Activated naive CD4-positive, alpha-beta T cell treated with anti-CD3 and anti-CD28 coated beads for 36 hours (primary cell): ENCODE measurements around the gene ADAR. TPM values are rescaled to one million over a fixed set of nuclear protein-coding genes. Genes with fewer than 3 reads are reported as not detected.

Source experiments
- CTCF ChIA-PET: fragments of 350-600 bp; sonication (Branson Sonifier 250); formaldehyde crosslinking; loops from one replicate; lab custom pipeline; 2021; ENCODE audit warnings: antibody characterized with exemption; lab: Charles Lee
- DNase-seq: peaks from one replicate; pipeline ENCODE4 v3.0.0-alpha.2; 2020
- H3K27ac Mint-ChIP-seq: one replicate; pipeline ENCODE4 v1.8.0; 2021; ENCODE audit warnings: mild to moderate bottlenecking, mixed read lengths
- H3K27me3 Mint-ChIP-seq: one replicate; pipeline ENCODE4 v1.8.0; 2021; ENCODE audit warnings: low read depth, mixed read lengths
- H3K36me3 Mint-ChIP-seq: one replicate; pipeline ENCODE4 v1.8.0; 2021; ENCODE audit warnings: low read depth, mixed read lengths
- H3K4me1 Mint-ChIP-seq: one replicate; pipeline ENCODE4 v1.8.0; 2021; ENCODE audit warnings: low read depth, mixed read lengths
- H3K4me3 Mint-ChIP-seq: one replicate; pipeline ENCODE4 v1.8.0; 2021; ENCODE audit warnings: mild to moderate bottlenecking, moderate library complexity, mixed read lengths
- H3K9me3 Mint-ChIP-seq: one replicate; pipeline ENCODE4 v1.8.0; 2021; ENCODE audit warnings: mixed read lengths
- intact Hi-C: fragments of 100-400 bp; cut with micrococcal nuclease; formaldehyde crosslinking; loops from one replicate; pipeline ENCODE4 v1.15.1; 2023
- total RNA-seq, 2 experiments: library from RNA; stranded (reverse); gene quantifications; one replicate each; pipeline ENCODE4 v1.2.3, GENCODE V29; 2021

The ADAR gene
- total RNA-seq, 2 experiments from 2014 or later, result 301 to 313 TPM

GRCh38 chr1:154565876-154566275 lies 42.1 kb downstream of the ADAR start:
- DNase-seq, result no peak
- intact Hi-C loops, result no loop called here
- CTCF ChIA-PET, result no interaction called here
- H3K4me3 Mint-ChIP-seq, result no peak overlapping the region
- H3K36me3 Mint-ChIP-seq, result no peaks in the 10 kb centered on the region
- peaks cover 7% of the 10 kb centered on the region for H3K4me1 Mint-ChIP-seq
- H3K27ac Mint-ChIP-seq, result no peak overlapping the region
- H3K9me3 Mint-ChIP-seq, result no peaks in the 10 kb centered on the region
- peaks cover 16% of the 10 kb centered on the region for H3K27me3 Mint-ChIP-seq

- peaks cover 28% of the 10 kb centered on the region for H3K4me1 Mint-ChIP-seq
- peak; percentile 92 for DNase-seq
- H3K27ac Mint-ChIP-seq, result peak overlapping the region; percentile 92
- peaks cover 18% of the 10 kb centered on the region for H3K36me3 Mint-ChIP-seq
- peak overlapping the region; percentile 91 for H3K4me3 Mint-ChIP-seq
- no peaks in the 10 kb centered on the region for H3K27me3 Mint-ChIP-seq
- intact Hi-C loops, result loop anchor here (1.0 to 5.0 kb wide), 13 partner anchors 50 to 525 kb away; partner anchors contain the start of genes KCNN3 and PMVK
- CTCF ChIA-PET, result interaction anchor here (0.7 to 2.4 kb wide), 43 partner anchors 11 to 798 kb away, joined by 3 to 18 read pairs (median 4); partner anchors contain the start of gene PMVK
- no peaks in the 10 kb centered on the region for H3K9me3 Mint-ChIP-seq
Measured at GRCh38 chr1:154559466-154560044, 48.4 kb downstream of the ADAR start.

GRCh38 chr1:154558720-154559465 lies 49.1 kb downstream of the ADAR start:
- Mint-ChIP-seq H3K27ac (peak overlapping the region; percentile 92), H3K4me1 (peaks cover 28% of the 10 kb centered on the region), H3K36me3 (peaks cover 21% of the 10 kb centered on the region), H3K9me3 (no peaks in the 10 kb centered on the region), H3K27me3 (no peaks in the 10 kb centered on the region), H3K4me3 (peak overlapping the region; percentile 91)
- CTCF ChIA-PET, result interaction anchor here (0.7 to 2.4 kb wide), 28 partner anchors 10 to 797 kb away, joined by 3 to 18 read pairs (median 4); partner anchors contain the start of gene PMVK
- intact Hi-C loops, result loop anchor here (1.0 to 5.0 kb wide), 16 partner anchors 50 to 576 kb away; partner anchors contain the start of genes IL6R, KCNN3, PMVK and SLC50A1
- DNase-seq, result peak; percentile 99

GRCh38 chr1:154557939-154558719 lies 49.9 kb downstream of the ADAR start, which contains the start of gene UBE2Q1:
Gene UBE2Q1 (minus strand): TSS chr1:154558662. CDS start chr1:154558553, 109 bp downstream.
- Mint-ChIP-seq H3K4me1 (peaks cover 28% of the 10 kb centered on the region), H3K27me3 (no peaks in the 10 kb centered on the region), H3K4me3 (peak within 1 kb of the TSS; percentile 91), H3K27ac (peak within 1 kb of the TSS; percentile 92), H3K9me3 (no peaks in the 10 kb centered on the region), H3K36me3 (peaks cover 26% of the 10 kb centered on the region)
- DNase-seq, result peak; percentile 53
- intact Hi-C loops, result loop anchor here (1.0 to 5.0 kb wide), 6 partner anchors 153 to 577 kb away; partner anchors contain the start of genes IL6R, KCNN3 and SLC50A1
- CTCF ChIA-PET, result interaction anchor here (1.6 kb wide), 1 partner anchor 12 kb away, joined by 6 read pairs; no protein-coding TSS in a partner anchor

GRCh38 chr1:154557248-154557938 lies 50.6 kb downstream of the ADAR start:
- Mint-ChIP-seq H3K9me3 (no peaks in the 10 kb centered on the region), H3K27ac (peak overlapping the region; percentile 86), H3K4me1 (peaks cover 28% of the 10 kb centered on the region), H3K27me3 (no peaks in the 10 kb centered on the region), H3K4me3 (peak overlapping the region; percentile 88), H3K36me3 (peaks cover 31% of the 10 kb centered on the region)
- intact Hi-C loops, result loop anchor here (5.0 kb wide), 1 partner anchor 375 kb away; no protein-coding TSS in a partner anchor
- DNase-seq, result no peak
- CTCF ChIA-PET, result interaction anchor here (1.0 to 1.6 kb wide), 3 partner anchors 8 to 222 kb away, joined by 3 to 6 read pairs (median 3); no protein-coding TSS in a partner anchor

GRCh38 chr1:154556422-154556821 lies 51.6 kb downstream of the ADAR start:
- peaks cover 35% of the 10 kb centered on the region for H3K36me3 Mint-ChIP-seq
- peaks cover 28% of the 10 kb centered on the region for H3K4me1 Mint-ChIP-seq
- H3K4me3 Mint-ChIP-seq, result peak overlapping the region; percentile 88
- no peaks in the 10 kb centered on the region for H3K9me3 Mint-ChIP-seq
- peak overlapping the region; percentile 31 for H3K27ac Mint-ChIP-seq
- CTCF ChIA-PET, result interaction anchor here (1.0 to 1.9 kb wide), 4 partner anchors 8 to 221 kb away, joined by 3 to 8 read pairs (median 4); no protein-coding TSS in a partner anchor
- intact Hi-C loops, result loop anchor here (5.0 kb wide), 1 partner anchor 374 kb away; no protein-coding TSS in a partner anchor
- H3K27me3 Mint-ChIP-seq, result no peaks in the 10 kb centered on the region
- DNase-seq, result no peak

GRCh38 chr1:154553056-154554030 lies 54.6 kb downstream of the ADAR start:
- no peak for DNase-seq
- Mint-ChIP-seq H3K27me3 (no peaks in the 10 kb centered on the region), H3K27ac (no peak overlapping the region), H3K4me1 (peaks cover 40% of the 10 kb centered on the region), H3K36me3 (peaks cover 51% of the 10 kb centered on the region), H3K4me3 (no peak overlapping the region), H3K9me3 (no peaks in the 10 kb centered on the region)
- CTCF ChIA-PET, result interaction anchor here (0.6 to 1.8 kb wide), 3 partner anchors 74 to 443 kb away, joined by 5 to 9 read pairs (median 5); no protein-coding TSS in a partner anchor
- intact Hi-C loops, result no loop called here

- H3K36me3 Mint-ChIP-seq, result peaks cover 42% of the 10 kb centered on the region
Measured at GRCh38 chr1:154552036-154552435, 56.0 kb downstream of the ADAR start.

GRCh38 chr1:154551474-154551873 lies 56.5 kb downstream of the ADAR start:
- intact Hi-C loops, result no loop called here
- CTCF ChIA-PET, result no interaction called here
- Mint-ChIP-seq H3K4me3 (no peak overlapping the region), H3K9me3 (no peaks in the 10 kb centered on the region), H3K36me3 (peaks cover 42% of the 10 kb centered on the region), H3K27me3 (no peaks in the 10 kb centered on the region), H3K27ac (no peak overlapping the region), H3K4me1 (peaks cover 32% of the 10 kb centered on the region)
- DNase-seq, result no peak

More at GRCh38 chr1:154552036-154552435, 56.0 kb downstream of the ADAR start:
- Mint-ChIP-seq H3K4me3 (no peak overlapping the region), H3K27ac (no peak overlapping the region), H3K9me3 (no peaks in the 10 kb centered on the region), H3K4me1 (peaks cover 37% of the 10 kb centered on the region), H3K27me3 (no peaks in the 10 kb centered on the region)
- intact Hi-C loops, result no loop called here
- DNase-seq, result no peak
- CTCF ChIA-PET, result no interaction called here

GRCh38 chr1:154550657-154551056 lies 57.3 kb downstream of the ADAR start:
- H3K9me3 Mint-ChIP-seq, result no peaks in the 10 kb centered on the region

More at GRCh38 chr1:154550657-154551056, 57.3 kb downstream of the ADAR start:
- intact Hi-C loops, result no loop called here
- Mint-ChIP-seq H3K4me3 (no peak overlapping the region), H3K36me3 (peaks cover 42% of the 10 kb centered on the region), H3K27me3 (no peaks in the 10 kb centered on the region), H3K27ac (no peak overlapping the region), H3K4me1 (peaks cover 25% of the 10 kb centered on the region)
- no peak for DNase-seq
- CTCF ChIA-PET, result interaction anchor here (0.6 to 3.4 kb wide), 2 partner anchors 10 to 70 kb away, joined by 3 to 26 read pairs; no protein-coding TSS in a partner anchor
